ENCODE results near the gene MTMR1. TPM values are rescaled to one million over a fixed set of nuclear protein-coding genes. Genes with fewer than 3 reads are reported as not detected.

MTMR1 gene
- total RNA-seq, 2 donors from 2014 or later: 19.0 to 21.3 TPM

- intact Hi-C loops (cut with DNase I): no loop called here
- no peak for DNase-seq
- Histone ChIP-seq H3K36me3 (no peaks in the 10 kb centered on the region), H3K4me3 (no peak overlapping the region), H3K27me3 (no peaks in the 10 kb centered on the region), H3K9ac (ENCODE audit: low read depth in 2 of 2, low read length in 2 of 2) (no peak overlapping the region), H3K27ac (no peak overlapping the region), H3K9me3 (no peaks in the 10 kb centered on the region), H3K4me1 (no peaks in the 10 kb centered on the region)
- no peak for TF ChIP-seq CTCF (IDR thresholded peaks at IDR 0.05)
Measured at GRCh38 chrX:150761819-150762216, 68.6 kb downstream of the MTMR1 start.

- intact Hi-C loops (cut with DNase I): no loop called here
- Histone ChIP-seq H3K36me3 (no peaks in the 10 kb centered on the region), H3K27ac (no peak overlapping the region), H3K4me3 (no peak overlapping the region), H3K4me1 (no peaks in the 10 kb centered on the region), H3K9me3 (no peaks in the 10 kb centered on the region), H3K27me3 (no peaks in the 10 kb centered on the region), H3K9ac (ENCODE audit: low read depth in 2 of 2, low read length in 2 of 2) (no peak overlapping the region)
- no peak for DNase-seq
- TF ChIP-seq CTCF (IDR thresholded peaks at IDR 0.05): no peak
Measured at GRCh38 chrX:150762258-150763165, 69.3 kb downstream of the MTMR1 start.

- no peak for TF ChIP-seq CTCF (IDR thresholded peaks at IDR 0.05)
- Histone ChIP-seq H3K27ac (no peak overlapping the region), H3K4me1 (no peaks in the 10 kb centered on the region), H3K4me3 (no peak overlapping the region), H3K27me3 (no peaks in the 10 kb centered on the region), H3K36me3 (no peaks in the 10 kb centered on the region), H3K9ac (ENCODE audit: low read depth in 2 of 2, low read length in 2 of 2) (no peak overlapping the region), H3K9me3 (no peaks in the 10 kb centered on the region)
- intact Hi-C loops (cut with DNase I): no loop called here
- no peak for DNase-seq
Measured at GRCh38 chrX:150763303-150763797, 70.2 kb downstream of the MTMR1 start.

GRCh38 chrX:150763810-150764209 lies 70.6 kb downstream of the MTMR1 start:
- intact Hi-C loops (cut with DNase I): no loop called here

GRCh38 chrX:150765237-150765636 lies 72.0 kb downstream of the MTMR1 start:
- no peaks in the 10 kb centered on the region for H3K9me3 ChIP-seq
- H3K27ac ChIP-seq: no peak overlapping the region
- no peak for TF ChIP-seq CTCF (IDR thresholded peaks at IDR 0.05)
- no peaks in the 10 kb centered on the region for H3K27me3 ChIP-seq
- no peak for DNase-seq
- intact Hi-C loops (cut with DNase I): no loop called here
- no peak overlapping the region for H3K4me3 ChIP-seq
- no peak overlapping the region for H3K9ac ChIP-seq (ENCODE audit: low read depth in 2 of 2, low read length in 2 of 2)
- no peaks in the 10 kb centered on the region for H3K36me3 ChIP-seq
- no peaks in the 10 kb centered on the region for H3K4me1 ChIP-seq

More at GRCh38 chrX:150763810-150764209, 70.6 kb downstream of the MTMR1 start:
- H3K36me3 ChIP-seq: no peaks in the 10 kb centered on the region
- TF ChIP-seq CTCF (IDR thresholded peaks at IDR 0.05): no peak
- H3K9ac ChIP-seq (ENCODE audit: low read depth in 2 of 2, low read length in 2 of 2): no peak overlapping the region
- DNase-seq: no peak
- H3K27me3 ChIP-seq: no peaks in the 10 kb centered on the region
- no peaks in the 10 kb centered on the region for H3K9me3 ChIP-seq
- no peaks in the 10 kb centered on the region for H3K4me1 ChIP-seq
- no peak overlapping the region for H3K4me3 ChIP-seq
- no peak overlapping the region for H3K27ac ChIP-seq
